GM12878 (cell line): ENCODE data around the gene ISG15. TPM values are rescaled to one million over a fixed set of nuclear protein-coding genes. Genes with fewer than 3 reads are reported as not detected.

Source experiments
- ASH2L ChIP-seq: fragments of 300-600, 200-600 bp; sonication (generic); IDR thresholded peaks from 2 replicates; pipeline ENCODE4 v1.6.1; 2017; ENCODE audit warnings: low read depth, mild to moderate bottlenecking, borderline replicate concordance
- BCL11A ChIP-seq: IDR thresholded peaks from 2 replicates; pipeline ENCODE4 v1.6.1; 2011; ENCODE audit warnings: low read depth, low read length
- BRCA1 ChIP-seq: IDR thresholded peaks from 2 replicates; pipeline ENCODE4 v1.6.1; 2011; ENCODE audit warnings: low read depth, low read length, improper control_type of control experiment
- CEBPB ChIP-seq, 2 experiments: fragments of 150-350 bp in 1 of 2; IDR thresholded peaks; 2 replicates each; pipeline ENCODE4 v1.6.1; 2012 to 2014; ENCODE audit warnings: low read depth in 2 of 2, low read length in 2 of 2, borderline replicate concordance in 1 of 2, inconsistent platforms in 1 of 2
- CHD2 ChIP-seq: IDR thresholded peaks from 2 replicates; pipeline ENCODE4 v1.6.1; 2011; ENCODE audit warnings: low read depth, low read length, improper control_type of control experiment, borderline replicate concordance
- HDAC2 ChIP-seq: fragments of 200-600 bp; sonication (generic); IDR thresholded peaks from 2 replicates; pipeline ENCODE4 v1.6.1; 2017
- IKZF2 ChIP-seq, 2 experiments: fragments of 450-650 bp; IDR thresholded peaks; 2 replicates each; pipeline ENCODE4 v1.6.1; 2017; ENCODE audit warnings: mild to moderate bottlenecking in 2 of 2, moderate library complexity in 2 of 2
- IRF3 ChIP-seq: fragments of 450-650 bp; IDR thresholded peaks from 2 replicates; pipeline ENCODE4 v1.6.1; 2014; ENCODE audit warnings: mild to moderate bottlenecking
- IRF4 ChIP-seq: IDR thresholded peaks from 2 replicates; pipeline ENCODE4 v1.6.1; 2011; ENCODE audit warnings: low read depth, low read length
- MTA2 ChIP-seq: fragments of 450-650 bp; IDR thresholded peaks from 2 replicates; pipeline ENCODE4 v1.6.1; 2016; ENCODE audit warnings: low read depth, mild to moderate bottlenecking, moderate library complexity
- NFIC ChIP-seq: IDR thresholded peaks from 2 replicates; pipeline ENCODE4 v1.6.1; 2012; ENCODE audit warnings: low read depth, mild to moderate bottlenecking, inconsistent platforms, low read length, moderate library complexity
- NFXL1 ChIP-seq: fragments of 450-650 bp; IDR thresholded peaks from 2 replicates; pipeline ENCODE4 v1.6.1; 2017; ENCODE audit warnings: antibody characterized with exemption, mild to moderate bottlenecking, borderline replicate concordance
- NFYA ChIP-seq: IDR thresholded peaks from 2 replicates; pipeline ENCODE4 v1.6.1; 2011; ENCODE audit warnings: low read depth, mild to moderate bottlenecking, low read length, improper control_type of control experiment, borderline replicate concordance
- PAX5 ChIP-seq: IDR thresholded peaks from 2 replicates; pipeline ENCODE4 v1.6.1; 2011; ENCODE audit warnings: low read depth, low read length, borderline replicate concordance
- POU2F2 ChIP-seq: IDR thresholded peaks from 3 replicates; pipeline ENCODE4 v1.6.1; 2011; ENCODE audit warnings: low read depth, mild to moderate bottlenecking, low read length, borderline replicate concordance
- RCOR1 ChIP-seq: conservative IDR thresholded peaks from 2 replicates; pipeline ENCODE4 v1.6.1; 2012; ENCODE audit warnings: low read depth, low read length, improper control_type of control experiment
- RFX5 ChIP-seq: IDR thresholded peaks from 2 replicates; pipeline ENCODE4 v1.6.1; 2011; ENCODE audit warnings: low read depth, low read length, improper control_type of control experiment
- RUNX3 ChIP-seq: IDR thresholded peaks from 2 replicates; pipeline ENCODE4 v1.6.1; 2012; ENCODE audit warnings: low read length, inconsistent platforms
- SIX5 ChIP-seq: IDR thresholded peaks from 2 replicates; pipeline ENCODE4 v1.6.1; 2011; ENCODE audit warnings: mild to moderate bottlenecking, low read depth, low read length, moderate library complexity; ENCODE audit not compliant: severe bottlenecking
- SMC3 ChIP-seq: IDR thresholded peaks from 2 replicates; pipeline ENCODE4 v1.6.1; 2011; ENCODE audit warnings: low read length, improper control_type of control experiment, borderline replicate concordance
- SUPT20H ChIP-seq: IDR thresholded peaks from 2 replicates; pipeline ENCODE4 v1.6.1; 2011; ENCODE audit warnings: low read depth, mild to moderate bottlenecking, low read length, moderate library complexity, borderline replicate concordance; ENCODE audit not compliant: control insufficient read depth
- YY1 ChIP-seq: IDR thresholded peaks from 2 replicates; pipeline ENCODE4 v1.6.1; 2011; ENCODE audit warnings: low read depth, mild to moderate bottlenecking, low read length
- ZBED1 ChIP-seq: IDR thresholded peaks from 2 replicates; pipeline ENCODE4 v1.6.1; 2016; ENCODE audit warnings: borderline replicate concordance
- ZBTB4 ChIP-seq: fragments of 450-650 bp; formaldehyde crosslinking; IDR thresholded peaks from 2 replicates; pipeline ENCODE4 v1.4.0; 2022; ENCODE audit warnings: mild to moderate bottlenecking, moderate library complexity
- polyA plus RNA-seq, 11 experiments: library from polyadenylated mRNA; depleted of rRNA in 4 of 11; unstranded in 6 of 11; stranded (reverse) in 5 of 11; fragments of >200 nt; fragmentation: Nextera tagmentation in 4 of 11; fragmentation: Illumina TruSeq in 1 of 11; extraction: Ambion mirVana in 4 of 11; extraction: Trizol in 1 of 11; gene quantifications; 1 replicate in 1 of 11; 2 replicates in 10 of 11; pipeline versions ENCODE4 v1.2.1 to v1.2.3, GENCODE V29; 2011 to 2016; ENCODE audit warnings: inconsistent platforms in 2 of 11, missing spikeins in 2 of 11, low read depth in 1 of 11
- total RNA-seq, 4 experiments: library from RNA; depleted of rRNA in 3 of 4; stranded (reverse); fragments of >200 nt in 3 of 4; fragmentation: Illumina TruSeq in 1 of 4; extraction: Trizol in 1 of 4; gene quantifications; 2 replicates each; pipeline versions ENCODE4 v1.2.1 to v1.2.3, GENCODE V29; 2013 to 2021
- TF ChIP-seq, protein P1 (sequence below): fragments of 450-650 bp; IDR thresholded peaks from 2 replicates; pipeline ENCODE4 v1.6.1; 2017; ENCODE audit warnings: antibody characterized with exemption, mild to moderate bottlenecking, moderate library complexity

The ISG15 gene
- total and polyA plus RNA-seq, 10 of the 15 experiments (the other 5 are each of a cell fraction or from before 2014, with no cell fraction given): 7.8 to 384 (median 274) TPM

DNA sequence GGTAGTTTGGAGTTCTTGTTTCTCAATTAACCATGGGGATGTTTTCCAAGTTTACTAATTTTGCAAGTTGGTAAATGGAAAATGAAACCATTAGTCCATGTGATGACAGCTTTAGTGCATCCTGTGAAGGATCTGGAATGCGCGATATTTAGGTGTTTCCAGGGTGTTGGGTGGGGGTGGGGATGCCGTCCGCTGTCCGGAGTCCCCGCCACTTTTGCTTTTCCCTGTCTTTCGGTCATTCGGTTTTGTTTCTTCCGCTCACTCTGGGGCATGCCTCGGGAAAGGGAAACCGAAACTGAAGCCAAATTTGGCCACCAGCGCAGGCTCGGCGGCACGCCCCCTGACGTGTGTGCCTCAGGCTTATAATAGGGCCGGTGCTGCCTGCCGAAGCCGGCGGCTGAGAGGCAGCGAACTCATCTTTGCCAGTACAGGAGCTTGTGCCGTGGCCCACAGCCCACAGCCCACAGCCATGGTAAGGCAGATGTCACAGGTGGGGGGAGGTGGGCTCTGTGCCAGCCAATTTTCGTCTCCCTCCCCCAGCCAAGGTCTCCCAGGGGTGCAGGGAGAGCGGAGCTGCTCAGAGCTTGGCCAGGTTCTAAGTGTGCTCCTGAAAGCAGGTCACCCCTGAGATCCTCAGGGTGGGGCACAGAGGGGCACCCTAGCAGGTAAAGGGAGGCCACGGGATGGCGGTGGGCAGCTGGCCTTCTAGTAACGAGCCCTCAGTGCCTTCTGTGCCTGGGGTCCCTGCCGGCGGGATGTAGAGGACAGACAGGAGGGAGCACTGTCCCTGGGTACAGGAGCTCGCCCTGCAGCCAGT is at the start of gene ISG15 (continued):
- no peak for TF ChIP-seq ZBTB4
- no peak for TF ChIP-seq NFXL1
- TF ChIP-seq, protein P1, sequence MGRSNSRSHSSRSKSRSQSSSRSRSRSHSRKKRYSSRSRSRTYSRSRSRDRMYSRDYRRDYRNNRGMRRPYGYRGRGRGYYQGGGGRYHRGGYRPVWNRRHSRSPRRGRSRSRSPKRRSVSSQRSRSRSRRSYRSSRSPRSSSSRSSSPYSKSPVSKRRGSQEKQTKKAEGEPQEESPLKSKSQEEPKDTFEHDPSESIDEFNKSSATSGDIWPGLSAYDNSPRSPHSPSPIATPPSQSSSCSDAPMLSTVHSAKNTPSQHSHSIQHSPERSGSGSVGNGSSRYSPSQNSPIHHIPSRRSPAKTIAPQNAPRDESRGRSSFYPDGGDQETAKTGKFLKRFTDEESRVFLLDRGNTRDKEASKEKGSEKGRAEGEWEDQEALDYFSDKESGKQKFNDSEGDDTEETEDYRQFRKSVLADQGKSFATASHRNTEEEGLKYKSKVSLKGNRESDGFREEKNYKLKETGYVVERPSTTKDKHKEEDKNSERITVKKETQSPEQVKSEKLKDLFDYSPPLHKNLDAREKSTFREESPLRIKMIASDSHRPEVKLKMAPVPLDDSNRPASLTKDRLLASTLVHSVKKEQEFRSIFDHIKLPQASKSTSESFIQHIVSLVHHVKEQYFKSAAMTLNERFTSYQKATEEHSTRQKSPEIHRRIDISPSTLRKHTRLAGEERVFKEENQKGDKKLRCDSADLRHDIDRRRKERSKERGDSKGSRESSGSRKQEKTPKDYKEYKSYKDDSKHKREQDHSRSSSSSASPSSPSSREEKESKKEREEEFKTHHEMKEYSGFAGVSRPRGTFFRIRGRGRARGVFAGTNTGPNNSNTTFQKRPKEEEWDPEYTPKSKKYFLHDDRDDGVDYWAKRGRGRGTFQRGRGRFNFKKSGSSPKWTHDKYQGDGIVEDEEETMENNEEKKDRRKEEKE: no peak
- no peak for TF ChIP-seq PAX5
- TF ChIP-seq POU2F2: peak; percentile 74; the same call in 1 of the 3 replicates
- TF ChIP-seq HDAC2: no peak
- peak; percentile 68 for TF ChIP-seq MTA2
- no peak for TF ChIP-seq SMC3
- peak; percentile 44; the same call in 1 of the 2 replicates for TF ChIP-seq RUNX3
- peak; percentile 51; the same call in 1 of the 2 replicates for TF ChIP-seq CHD2
- peak; percentile 92 to 93; a peak in 3 of 4 replicates for TF ChIP-seq IKZF2 (IDR thresholded peaks at IDR 0.05)
- no peak for TF ChIP-seq ZBED1
- no peak for TF ChIP-seq IRF3
- no peak for TF ChIP-seq SUPT20H
- TF ChIP-seq NFIC: no peak
- no peak for TF ChIP-seq NFYA
- no peak for TF ChIP-seq BCL11A
- TF ChIP-seq SIX5: no peak
- no peak for TF ChIP-seq YY1
- TF ChIP-seq CEBPB (IDR thresholded peaks at IDR 0.05; ENCODE audit: borderline replicate concordance in 1 of 2, low read depth in 2 of 2, low read length in 2 of 2): no peak
- no peak for TF ChIP-seq BRCA1
- 0 out of 2 replicates have a peak, but pooled peaks have one; percentile 63 for TF ChIP-seq ASH2L
- TF ChIP-seq RFX5: no peak
- peak; percentile 14; the same call in 1 of the 2 replicates for TF ChIP-seq IRF4
- TF ChIP-seq RCOR1: no peak
